Measurements from ENCODE around the gene VAMP2. TPM values are rescaled to one million over a fixed set of nuclear protein-coding genes. Genes with fewer than 3 reads are reported as not detected.

VAMP2 gene
- total RNA-seq, 1 donor: 5.6 TPM

DNA sequence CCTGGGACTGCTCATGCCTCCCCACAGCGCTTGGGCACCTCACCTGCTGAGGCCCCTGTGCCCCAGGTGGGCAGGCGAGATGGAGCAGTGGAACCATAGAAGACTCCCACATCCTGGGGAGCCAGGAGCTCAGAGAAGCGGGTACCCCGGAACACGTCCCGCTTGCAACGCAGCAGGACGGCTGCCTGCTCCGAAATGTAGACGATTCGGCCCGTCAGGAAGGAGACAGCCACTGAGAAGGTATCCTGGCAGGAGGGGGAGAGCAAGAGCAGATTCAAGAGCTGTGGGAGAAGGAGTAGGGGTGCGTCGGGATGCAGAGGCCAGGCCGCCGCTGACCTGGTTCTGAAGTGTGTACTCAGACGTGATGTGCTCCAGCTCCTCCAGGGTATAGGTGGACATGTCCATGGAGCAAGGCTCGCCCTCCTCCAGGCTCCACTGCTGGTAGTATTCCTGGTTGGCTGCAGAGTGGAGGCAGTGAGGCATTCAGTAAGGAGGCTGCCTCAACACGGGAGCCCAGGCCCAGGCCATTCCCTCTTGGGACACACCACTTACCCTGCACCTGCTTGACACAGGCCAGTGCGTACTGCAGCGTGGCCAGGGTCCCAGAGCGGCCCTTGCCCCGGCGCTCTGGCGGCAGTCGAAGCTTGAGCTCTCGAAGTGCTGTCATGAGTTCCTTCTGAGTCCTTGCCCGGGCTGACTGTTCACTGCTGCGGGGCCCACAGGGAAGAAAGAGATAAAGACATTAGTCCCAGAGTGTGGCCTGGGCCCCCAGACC, 13.1 kb downstream of the VAMP2 start:
- DNase-seq (ENCODE audit: low read depth): no peak
- TF ChIP-seq, protein P1, sequence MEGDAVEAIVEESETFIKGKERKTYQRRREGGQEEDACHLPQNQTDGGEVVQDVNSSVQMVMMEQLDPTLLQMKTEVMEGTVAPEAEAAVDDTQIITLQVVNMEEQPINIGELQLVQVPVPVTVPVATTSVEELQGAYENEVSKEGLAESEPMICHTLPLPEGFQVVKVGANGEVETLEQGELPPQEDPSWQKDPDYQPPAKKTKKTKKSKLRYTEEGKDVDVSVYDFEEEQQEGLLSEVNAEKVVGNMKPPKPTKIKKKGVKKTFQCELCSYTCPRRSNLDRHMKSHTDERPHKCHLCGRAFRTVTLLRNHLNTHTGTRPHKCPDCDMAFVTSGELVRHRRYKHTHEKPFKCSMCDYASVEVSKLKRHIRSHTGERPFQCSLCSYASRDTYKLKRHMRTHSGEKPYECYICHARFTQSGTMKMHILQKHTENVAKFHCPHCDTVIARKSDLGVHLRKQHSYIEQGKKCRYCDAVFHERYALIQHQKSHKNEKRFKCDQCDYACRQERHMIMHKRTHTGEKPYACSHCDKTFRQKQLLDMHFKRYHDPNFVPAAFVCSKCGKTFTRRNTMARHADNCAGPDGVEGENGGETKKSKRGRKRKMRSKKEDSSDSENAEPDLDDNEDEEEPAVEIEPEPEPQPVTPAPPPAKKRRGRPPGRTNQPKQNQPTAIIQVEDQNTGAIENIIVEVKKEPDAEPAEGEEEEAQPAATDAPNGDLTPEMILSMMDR (IDR thresholded peaks at IDR 0.05; ENCODE audit: insufficient read depth, low read depth, low read length): no peak

DNA sequence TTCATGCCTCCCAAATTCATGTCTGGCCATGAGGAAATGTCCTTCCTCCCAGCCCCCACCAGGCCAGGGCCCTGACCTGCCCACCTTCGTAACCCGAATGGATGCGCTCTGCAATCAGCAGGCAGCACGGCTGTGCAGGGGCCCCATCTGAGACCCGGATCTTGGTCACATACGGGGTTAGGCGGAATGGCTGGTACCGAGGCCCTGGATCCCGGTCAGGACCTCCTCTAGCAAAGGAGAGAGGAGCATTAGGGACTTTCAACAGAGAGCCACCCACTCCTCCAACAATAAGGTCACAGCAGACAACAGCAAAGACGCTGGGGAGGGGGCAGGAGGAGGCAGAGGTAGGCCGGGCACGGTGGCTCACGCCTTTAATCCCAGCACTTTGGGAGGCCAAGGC, 14.2 kb downstream of the VAMP2 start:
- H3K4me3 ChIP-seq (ENCODE audit: low read depth, low read length): no peak overlapping the region
- TF ChIP-seq, protein P1 (IDR thresholded peaks at IDR 0.05; ENCODE audit: insufficient read depth, low read depth, low read length): no peak
- no peak for DNase-seq (ENCODE audit: low read depth)

More for the DNA sequence above, 13.1 kb downstream of the VAMP2 start:
- H3K4me3 ChIP-seq (ENCODE audit: low read depth, low read length): no peak overlapping the region

DNA sequence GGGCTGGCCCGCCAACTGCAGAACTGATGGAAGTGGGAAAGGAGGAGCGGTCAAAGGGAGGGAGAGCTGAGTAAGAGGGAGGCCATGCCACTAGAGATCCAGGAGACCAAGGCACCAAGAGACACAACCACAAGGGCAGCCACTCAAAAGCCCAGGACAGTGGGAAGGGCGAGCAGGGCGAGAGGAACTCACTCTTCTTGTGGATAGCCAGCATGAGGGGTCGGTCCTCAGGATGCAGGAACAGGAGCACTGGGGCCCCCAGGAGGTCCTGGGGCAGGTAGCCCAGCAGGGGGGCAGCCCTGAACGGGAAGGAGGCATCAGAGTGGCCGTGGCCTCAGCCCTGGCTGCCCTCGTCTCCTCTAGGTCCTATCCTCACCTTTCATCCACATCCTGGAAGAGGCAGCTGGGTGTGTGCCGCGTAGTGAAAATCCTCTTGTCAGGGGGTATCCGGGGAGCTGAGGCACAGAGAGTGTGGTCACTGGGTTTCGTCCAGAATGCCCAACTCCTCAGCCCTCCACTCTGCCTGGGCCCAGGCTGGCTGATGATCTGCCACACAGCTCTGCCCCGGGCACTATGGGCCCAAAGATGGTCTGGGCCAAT, 14.8 kb downstream of the VAMP2 start:
- no peak for DNase-seq (ENCODE audit: low read depth)
- no peak overlapping the region for H3K4me3 ChIP-seq (ENCODE audit: low read depth, low read length)
- TF ChIP-seq, protein P1 (IDR thresholded peaks at IDR 0.05; ENCODE audit: insufficient read depth, low read depth, low read length): no peak

DNA sequence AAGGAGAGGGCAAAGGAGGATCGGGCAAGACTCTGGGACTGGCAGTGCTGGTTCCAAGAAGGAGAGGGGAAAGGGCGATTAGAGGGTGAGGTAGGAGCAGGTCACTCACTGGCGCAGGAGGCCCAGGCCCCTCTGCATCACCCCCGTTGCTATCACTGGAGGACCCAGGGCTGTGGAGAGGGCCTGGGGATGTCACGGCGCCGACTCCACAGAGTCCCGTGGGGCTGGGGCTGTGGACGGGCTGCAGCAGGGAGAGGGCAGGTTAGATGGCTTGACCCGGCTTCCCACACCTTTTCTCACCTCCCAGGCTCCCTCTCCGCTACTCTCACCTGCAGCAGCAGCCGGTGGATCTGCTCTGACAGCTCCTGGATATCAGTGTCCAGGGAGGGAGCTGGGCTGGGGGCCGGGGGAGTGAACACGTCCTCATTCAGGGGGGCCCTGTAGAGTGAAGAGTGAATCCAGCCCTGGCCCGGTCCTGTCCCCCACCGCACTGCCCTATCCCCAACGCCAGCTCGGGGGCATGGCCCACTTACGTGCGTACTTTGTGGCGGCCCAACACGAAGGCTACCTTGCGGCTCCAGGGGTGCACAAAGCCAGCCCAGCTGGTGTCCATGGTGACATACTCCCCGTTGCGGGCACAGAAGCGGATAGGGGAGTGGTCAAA, 15.5 kb downstream of the VAMP2 start:
- no peak for DNase-seq (ENCODE audit: low read depth)
- TF ChIP-seq, protein P1 (IDR thresholded peaks at IDR 0.05; ENCODE audit: insufficient read depth, low read depth, low read length): no peak
- no peak overlapping the region for H3K4me3 ChIP-seq (ENCODE audit: low read depth, low read length)

DNA sequence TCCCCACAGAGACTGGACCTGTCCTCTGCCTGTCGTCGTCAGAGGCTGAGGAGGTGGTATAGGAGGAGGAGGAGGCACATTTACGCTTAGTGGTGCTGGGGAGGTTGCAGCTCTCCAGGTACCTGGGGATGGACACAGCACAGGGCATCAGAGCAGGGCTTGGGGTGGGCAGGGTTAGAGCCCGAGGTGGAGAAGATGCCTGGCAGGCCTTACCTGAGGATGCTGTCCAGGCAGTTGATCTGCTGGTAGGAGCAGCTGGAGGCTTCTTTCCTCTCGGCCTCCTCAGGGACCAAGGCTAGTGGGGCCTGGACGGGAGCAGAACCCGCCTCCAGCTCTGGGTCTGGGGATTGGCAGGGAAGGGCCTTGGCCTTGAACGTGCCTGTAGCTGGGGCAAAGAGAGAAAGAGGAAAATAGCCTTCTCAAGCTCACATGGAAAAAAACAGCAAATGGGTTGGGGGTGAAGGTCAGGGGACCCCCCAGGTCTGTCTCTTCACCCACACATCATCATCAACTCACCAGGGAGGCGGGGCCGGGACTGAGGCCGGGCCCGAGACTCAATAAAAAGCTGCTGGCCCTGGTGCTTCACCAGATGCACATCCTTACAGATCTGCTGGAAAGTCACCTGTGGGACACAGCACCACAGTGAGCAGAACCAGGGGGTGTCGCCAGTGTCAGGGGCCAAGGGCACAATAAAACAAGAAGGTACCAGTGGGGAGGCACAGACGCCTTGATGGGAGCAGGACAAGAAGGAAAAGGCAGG, 16.2 kb downstream of the VAMP2 start:
- no peak overlapping the region for H3K4me3 ChIP-seq (ENCODE audit: low read depth, low read length)
- TF ChIP-seq, protein P1 (IDR thresholded peaks at IDR 0.05; ENCODE audit: insufficient read depth, low read depth, low read length): no peak
- DNase-seq (ENCODE audit: low read depth): no peak

DNA sequence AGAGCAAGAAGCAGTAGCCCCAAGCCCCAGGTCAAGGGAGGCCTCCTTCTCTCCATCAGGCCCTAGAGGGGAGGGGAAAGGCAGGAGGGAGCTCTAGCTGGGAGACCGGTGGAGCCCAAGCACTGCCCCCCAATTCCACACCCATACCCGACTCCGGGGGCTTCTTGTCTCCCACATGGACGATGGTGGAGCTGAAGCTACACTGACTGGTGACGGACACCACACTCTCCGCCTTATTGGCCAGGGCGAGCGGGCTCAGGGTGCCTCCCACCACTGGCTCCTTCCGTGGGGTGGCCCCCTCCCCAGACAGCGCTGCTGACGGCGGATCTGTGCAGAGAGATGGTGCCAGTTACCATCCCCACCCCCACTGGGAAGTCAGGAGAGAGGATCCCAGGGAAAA, 16.9 kb downstream of the VAMP2 start:
- H3K4me3 ChIP-seq (ENCODE audit: low read depth, low read length): no peak overlapping the region
- DNase-seq (ENCODE audit: low read depth): no peak
- TF ChIP-seq, protein P1 (IDR thresholded peaks at IDR 0.05; ENCODE audit: insufficient read depth, low read depth, low read length): no peak
